ENCODE measurements around the gene COL9A3.

GRCh38 chr20:62860924-62861691 is 44.3 kb downstream of the COL9A3 start:
- TF ChIP-seq POLR2A (IDR thresholded peaks at IDR 0.05) (no peak), CTCF (IDR thresholded peaks at IDR 0.05) (no peak)
